Frontal cortex (tissue), 1 donor: ENCODE measurements around the gene PLAU. TPM values are rescaled to one million over a fixed set of nuclear protein-coding genes. Genes with fewer than 3 reads are reported as not detected.

Source experiments
- total RNA-seq: library from RNA; depleted of rRNA; stranded (reverse); fragments of >200 nt; gene quantifications from one replicate; pipeline ENCODE4 v1.2.3, GENCODE V29; 2014

The PLAU gene
- total RNA-seq, 1 donor from 2014 or later, result 0.82 TPM

Other genes starting within 250 kb of the PLAU start
- 12.2 TPM for gene AGAP5, start 213.0 kb upstream of the PLAU start, total RNA-seq
- 41.6 TPM for gene SEC24C, start 166.8 kb upstream of the PLAU start, total RNA-seq
- 16.7 TPM for gene CHCHD1, start 129.1 kb upstream of the PLAU start, total RNA-seq
- 31.8 TPM for gene ZSWIM8, start 125.5 kb upstream of the PLAU start, total RNA-seq
- 7.7 TPM for gene NDST2, start 99.5 kb upstream of the PLAU start, total RNA-seq
- gene CAMK2G, start 36.6 kb upstream of the PLAU start, total RNA-seq, result 50.1 TPM
- gene VCL, start 87.0 kb downstream of the PLAU start, total RNA-seq, result 11.4 TPM
- gene AP3M1, start 239.7 kb downstream of the PLAU start, total RNA-seq, result 31.0 TPM
- gene ADK, start 240.1 kb downstream of the PLAU start, total RNA-seq, result 25.3 TPM